NCI-H2107 treated with DMSO at 0.1 percent for 48 hours (cell line): ENCODE measurements around the gene GOLGA8T.
"Not testable (repeated sequence)": the region's sequence is repeated elsewhere in the genome, so short reads cannot be mapped to it uniquely, and the experiment has no call there.

ENCODE experiments used
- DNase-seq: peaks from one replicate; lab custom pipeline; 2025; ENCODE audit not compliant: unreplicated experiment; lab: John Stamatoyannopoulos, UW

Gene GOLGA8T

GRCh38 chr15:30189754-30190153 lies 54.9 kb downstream of the GOLGA8T start:
- not testable (repeated sequence) for DNase-seq

GRCh38 chr15:30191143-30191542 lies 56.3 kb downstream of the GOLGA8T start:
- not testable (repeated sequence) for DNase-seq

- not testable (repeated sequence) for DNase-seq
These were observed 56.8 kb downstream of the GOLGA8T start for GRCh38 chr15:30191639-30192038.

GRCh38 chr15:30192119-30192745 lies 57.4 kb downstream of the GOLGA8T start:
- not testable (repeated sequence) for DNase-seq

GRCh38 chr15:30192892-30193291 lies 58.0 kb downstream of the GOLGA8T start:
- not testable (repeated sequence) for DNase-seq
